OCI-LY1 (cell line): Measurements from ENCODE around the gene PIAS4.

Experiments used
- H2AFZ ChIP-seq: fragments of 200-600 bp; sonication (generic), shearing (Covaris generic); 2 replicates; pipeline ENCODE4 v1.6.0; 2014; ENCODE audit warnings: antibody characterized with exemption, mild to moderate bottlenecking, low read length
- H3F3A ChIP-seq: fragments of 200-600 bp; sonication (generic), shearing (Covaris generic); 2 replicates; pipeline ENCODE4 v1.6.0; 2014; ENCODE audit warnings: mild to moderate bottlenecking, antibody characterized with exemption, low read length, moderate library complexity; ENCODE audit not compliant: insufficient read depth
- H3K27ac ChIP-seq: fragments of 200-600 bp; sonication (generic); 2 replicates; pipeline ENCODE4 v1.5.1; 2014; ENCODE audit warnings: low read length, mixed run types, mild to moderate bottlenecking, low read depth; ENCODE audit not compliant: poor library complexity, severe bottlenecking
- H3K27me3 ChIP-seq: fragments of 200-600 bp; sonication (generic); 2 replicates; pipeline ENCODE4 v1.6.0; 2014; ENCODE audit warnings: antibody characterized with exemption, mild to moderate bottlenecking, low read length, moderate library complexity; ENCODE audit not compliant: insufficient read depth
- H3K36me3 ChIP-seq: fragments of 200-600 bp; sonication (generic); 2 replicates; pipeline ENCODE4 v1.6.1; 2014; ENCODE audit warnings: mild to moderate bottlenecking, antibody characterized with exemption, low read length, moderate library complexity, mixed read lengths; ENCODE audit not compliant: insufficient read depth
- H3K4me1 ChIP-seq: fragments of 200-600 bp; sonication (generic); 2 replicates; pipeline ENCODE4 v1.5.1; 2014; ENCODE audit warnings: mild to moderate bottlenecking, low read length, moderate library complexity; ENCODE audit not compliant: insufficient read depth, severe bottlenecking
- H3K4me2 ChIP-seq: fragments of 200-600 bp; sonication (generic), shearing (Covaris generic); 2 replicates; pipeline ENCODE4 v1.6.1; 2014; ENCODE audit warnings: low read length
- H3K4me3 ChIP-seq: fragments of 200-600 bp; sonication (generic); 2 replicates; pipeline ENCODE4 v1.5.1; 2014; ENCODE audit warnings: low read length, low read depth, mild to moderate bottlenecking, mixed read lengths; ENCODE audit not compliant: poor library complexity, severe bottlenecking
- H3K79me2 ChIP-seq: fragments of 200-600 bp; shearing (Covaris generic); 2 replicates; pipeline ENCODE4 v1.6.1; 2016; ENCODE audit warnings: mixed run types, low read length, mixed read lengths; ENCODE audit not compliant: insufficient read depth
- H3K9ac ChIP-seq: fragments of 200-600 bp; sonication (generic), shearing (Covaris generic); 2 replicates; pipeline ENCODE4 v1.6.1; 2014; ENCODE audit warnings: mild to moderate bottlenecking, low read length, mixed read lengths
- H3K9me2 ChIP-seq: fragments of 200-600 bp; sonication (generic), shearing (Covaris generic); 2 replicates; pipeline ENCODE4 v1.6.1; 2014; ENCODE audit warnings: low read depth, mild to moderate bottlenecking, low read length, mixed read lengths
- H3K9me3 ChIP-seq: fragments of 200-600 bp; shearing (Covaris generic); 2 replicates; pipeline ENCODE4 v1.6.1; 2014; ENCODE audit warnings: low read length, mixed read lengths
- H4K20me1 ChIP-seq: fragments of 200-600 bp; sonication (generic), shearing (Covaris generic); 2 replicates; pipeline ENCODE4 v1.6.0; 2016; ENCODE audit warnings: mild to moderate bottlenecking, low read length; ENCODE audit not compliant: insufficient read depth
- CTCF ChIP-seq: fragments of 200-600 bp; sonication (generic), shearing (Covaris generic); IDR thresholded peaks from 2 replicates; pipeline ENCODE4 v1.5.1; 2017; ENCODE audit warnings: mild to moderate bottlenecking, antibody characterized with exemption, low read length, moderate library complexity, mixed read lengths
- EZH2 ChIP-seq: fragments of 200-600 bp; sonication (generic), shearing (Covaris generic); IDR thresholded peaks from 2 replicates; pipeline ENCODE4 v1.8.0; 2017; ENCODE audit warnings: borderline replicate concordance, mixed run types, mild to moderate bottlenecking, antibody characterized with exemption, low read length, moderate library complexity, mixed read lengths

The PIAS4 gene

GRCh38 chr19:4088975-4089374 is 81.4 kb downstream of the PIAS4 start:
- no peak overlapping the region for H3K4me3 ChIP-seq
- no peak overlapping the region for H3K4me2 ChIP-seq
- no peaks in the 10 kb centered on the region for H3F3A ChIP-seq
- H3K9me3 ChIP-seq: no peaks in the 10 kb centered on the region
- H3K27ac ChIP-seq: no peak overlapping the region
- TF ChIP-seq CTCF (no peak), EZH2 (no peak)
- no peaks in the 10 kb centered on the region for H4K20me1 ChIP-seq
- no peak overlapping the region for H3K9ac ChIP-seq
- no peak overlapping the region for H2AFZ ChIP-seq
- no peaks in the 10 kb centered on the region for H3K79me2 ChIP-seq
- no peaks in the 10 kb centered on the region for H3K27me3 ChIP-seq
- H3K4me1 ChIP-seq: peaks cover 17% of the 10 kb centered on the region
- no peaks in the 10 kb centered on the region for H3K9me2 ChIP-seq
- H3K36me3 ChIP-seq: peaks cover 19% of the 10 kb centered on the region; the same call in 1 of the 2 replicates
